HG02840 (cell line): ENCODE measurements around the gene TMPRSS9.

Experiments
- ATAC-seq: cut with Tn5 transposase; IDR thresholded peaks from one replicate; pipeline ENCODE4 v1.9.1; 2021; ENCODE audit warnings: mild to moderate bottlenecking, moderate library complexity, moderate number of reproducible peaks; ENCODE audit not compliant: unreplicated experiment, low FRiP score

Gene TMPRSS9

GRCh38 chr19:2359992-2360685, at the start of gene TMPRSS9:
TMPRSS9 (plus strand) TSS chr19:2360265; CDS start chr19:2389786, 29,521 bp downstream.
- ATAC-seq: no peak

GRCh38 chr19:2311093-2311492, 49.0 kb upstream of the TMPRSS9 start:
- no peak for ATAC-seq

- ATAC-seq: no peak
Observed at GRCh38 chr19:2312820-2313501, 47.1 kb upstream of the TMPRSS9 start.

GRCh38 chr19:2315121-2315817, 44.8 kb upstream of the TMPRSS9 start:
- ATAC-seq: no peak

- no peak for ATAC-seq
Observed at GRCh38 chr19:2315818-2316353, 44.2 kb upstream of the TMPRSS9 start.

GRCh38 chr19:2317300-2317699, 42.8 kb upstream of the TMPRSS9 start:
- no peak for ATAC-seq

GRCh38 chr19:2317756-2318155, 42.3 kb upstream of the TMPRSS9 start:
- ATAC-seq: no peak

- no peak for ATAC-seq
Observed at GRCh38 chr19:2318923-2319322, 41.1 kb upstream of the TMPRSS9 start.

GRCh38 chr19:2319551-2319950, 40.5 kb upstream of the TMPRSS9 start:
- no peak for ATAC-seq

- ATAC-seq: no peak
Observed at GRCh38 chr19:2320049-2320448, 40.0 kb upstream of the TMPRSS9 start.

- ATAC-seq: no peak
Observed at GRCh38 chr19:2320939-2321338, 39.1 kb upstream of the TMPRSS9 start.

GRCh38 chr19:2321565-2322283, 38.3 kb upstream of the TMPRSS9 start:
- no peak for ATAC-seq

GRCh38 chr19:2323707-2324106, 36.4 kb upstream of the TMPRSS9 start:
- ATAC-seq: no peak

GRCh38 chr19:2324220-2324948, 35.7 kb upstream of the TMPRSS9 start:
- ATAC-seq: no peak

- ATAC-seq: no peak
Observed at GRCh38 chr19:2325281-2326046, 34.6 kb upstream of the TMPRSS9 start.

GRCh38 chr19:2326699-2327360, 33.2 kb upstream of the TMPRSS9 start:
- ATAC-seq: no peak

GRCh38 chr19:2327773-2328400, 32.2 kb upstream of the TMPRSS9 start:
- no peak for ATAC-seq
